Breast epithelium (tissue), 4 donors: ENCODE results near the gene IL1RN. TPM values are rescaled to one million over a fixed set of nuclear protein-coding genes. Genes with fewer than 3 reads are reported as not detected.
A peak's percentile ranks its signal among the peaks of the same experiment; 100 is the strongest.

Experiments used
- DNase-seq, 2 donors: peaks; one replicate each; pipeline ENCODE4 v3.0.0-alpha.2; 2019; ENCODE audit warnings: low spot score in 2 of 2
- H3K27ac ChIP-seq, 2 donors: fragments of 200-600 bp; sonication (generic) in 1 of 2; one replicate each; pipeline ENCODE4 v1.5.1; 2016 to 2019; ENCODE audit warnings: mild to moderate bottlenecking in 1 of 2
- H3K27me3 ChIP-seq, 2 donors: fragments of 200-600 bp; sonication (generic) in 1 of 2; one replicate each; pipeline versions ENCODE4 v1.5.1 to v1.6.0; 2017 to 2019; ENCODE audit warnings: control low read depth in 1 of 2, mild to moderate bottlenecking in 1 of 2
- H3K36me3 ChIP-seq: fragments of 200-600 bp; one replicate; pipeline ENCODE4 v1.5.1; 2019
- H3K4me1 ChIP-seq, 2 donors: fragments of 200-600 bp; sonication (generic); one replicate each; pipeline ENCODE4 v1.5.1; 2016 to 2019; ENCODE audit warnings: control low read depth in 1 of 2
- H3K4me3 ChIP-seq, 3 donors: fragments of 200-600 bp; sonication (generic); 1 replicate in 2 of 3; 2 replicates in 1 of 3; pipeline ENCODE4 v1.5.1; 2016 to 2019; ENCODE audit warnings: mild to moderate bottlenecking in 3 of 3, moderate library complexity in 2 of 3
- H3K9me3 ChIP-seq, 2 donors: fragments of 200-600 bp; sonication (generic) in 1 of 2; one replicate each; pipeline ENCODE4 v1.5.1; 2016 to 2019; ENCODE audit warnings: control low read depth in 1 of 2
- CTCF ChIP-seq, 3 donors: fragments of 450-650 bp; IDR thresholded peaks; one replicate each; pipeline ENCODE4 v1.5.1; 2016 to 2017; ENCODE audit warnings: antibody characterized with exemption in 3 of 3, mild to moderate bottlenecking in 3 of 3, moderate library complexity in 3 of 3
- POLR2A ChIP-seq: fragments of 450-650 bp; IDR thresholded peaks from one replicate; pipeline ENCODE4 v1.6.1; 2016; ENCODE audit warnings: antibody characterized with exemption, mild to moderate bottlenecking, moderate library complexity
- POLR2AphosphoS5 ChIP-seq, 3 donors: sonication (generic); formaldehyde crosslinking; IDR thresholded peaks; one replicate each; pipeline ENCODE4 v1.6.1; 2017; ENCODE audit warnings: antibody characterized with exemption in 3 of 3
- intact Hi-C: fragments of 100-400 bp; cut with DNase I; formaldehyde crosslinking; loops from one replicate; pipeline ENCODE4 v1.15.1; 2023; ENCODE audit warnings: low total_unique reads
- total RNA-seq, 3 donors: library from RNA; depleted of rRNA; stranded (reverse); fragments of >200 nt; gene quantifications; one replicate each; pipeline ENCODE4 v1.1.0, GENCODE V29; 2016

Gene IL1RN
- total RNA-seq, 3 donors from 2014 or later, result 0.66 to 3.8 (median 1.6) TPM

GRCh38 chr2:113135317-113135716 is 7.9 kb downstream of the IL1RN start:
- H3K4me1 ChIP-seq, result no peaks in the 10 kb centered on the region
- TF ChIP-seq POLR2AphosphoS5 (IDR thresholded peaks at IDR 0.05), result no peak
- TF ChIP-seq POLR2A, result no peak
- TF ChIP-seq CTCF (IDR thresholded peaks at IDR 0.05), result no peak
- H3K4me3 ChIP-seq, result no peak overlapping the region
- intact Hi-C loops, result no loop called here
- H3K27ac ChIP-seq, result no peak overlapping the region
- no peaks in the 10 kb centered on the region for H3K27me3 ChIP-seq
- no peaks in the 10 kb centered on the region for H3K9me3 ChIP-seq
- no peak for DNase-seq
- H3K36me3 ChIP-seq, result no peaks in the 10 kb centered on the region

DNA sequence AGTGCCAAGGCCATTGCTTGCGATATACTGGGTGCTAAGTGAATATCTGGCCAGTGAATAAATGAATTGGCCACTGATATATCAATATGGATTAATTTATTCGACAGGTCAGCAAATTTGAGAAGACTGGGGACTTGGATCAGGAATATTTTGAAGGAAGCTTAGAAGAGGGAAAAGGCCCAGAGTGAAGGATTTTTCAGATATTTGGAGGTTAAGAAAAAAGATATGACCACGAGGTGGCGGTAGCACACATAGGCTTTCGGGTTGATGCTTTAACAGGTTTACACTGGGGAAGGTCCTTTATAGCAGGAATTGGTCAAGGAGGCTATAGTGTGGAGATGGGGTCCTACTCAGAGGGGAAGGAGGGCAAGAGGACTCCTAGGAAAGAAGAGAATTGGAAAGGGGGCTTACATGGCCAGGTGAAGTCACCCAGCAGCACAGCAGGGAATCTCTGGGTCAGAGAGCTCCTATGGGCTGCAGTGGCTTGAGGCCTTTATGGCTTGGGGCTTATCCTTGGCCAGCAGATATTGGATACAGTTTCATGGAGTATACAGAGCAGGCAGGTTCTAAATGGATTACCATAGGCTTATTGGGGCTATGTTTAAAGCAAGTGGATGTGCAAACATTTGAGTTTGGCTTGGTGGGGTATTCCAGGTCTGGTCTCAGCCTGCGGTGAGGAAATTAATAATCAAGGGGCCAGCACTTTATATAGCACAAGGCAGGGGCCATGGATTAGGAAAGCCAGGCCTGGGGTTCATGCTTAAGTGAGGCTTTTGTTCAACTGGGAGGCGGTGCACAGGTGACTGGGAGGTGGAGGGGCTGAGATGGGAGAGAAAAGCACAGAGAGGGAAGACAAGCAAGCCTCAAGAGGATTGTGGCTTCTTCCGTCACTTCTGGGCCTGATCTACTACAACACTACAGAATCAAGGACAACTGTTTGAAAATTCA is 9.7 kb downstream of the IL1RN start:
- intact Hi-C loops, result no loop called here

GRCh38 chr2:113137827-113138226 is 10.4 kb downstream of the IL1RN start:
- no peak overlapping the region for H3K4me3 ChIP-seq
- DNase-seq, result no peak
- no peaks in the 10 kb centered on the region for H3K36me3 ChIP-seq
- intact Hi-C loops, result no loop called here
- no peaks in the 10 kb centered on the region for H3K27me3 ChIP-seq
- no peak for TF ChIP-seq POLR2A
- H3K9me3 ChIP-seq, result no peaks in the 10 kb centered on the region
- H3K4me1 ChIP-seq, result no peaks in the 10 kb centered on the region
- no peak overlapping the region for H3K27ac ChIP-seq

More for the DNA sequence above, 9.7 kb downstream of the IL1RN start:
- no peaks in the 10 kb centered on the region for H3K4me1 ChIP-seq
- H3K4me3 ChIP-seq, result no peak overlapping the region
- H3K9me3 ChIP-seq, result no peaks in the 10 kb centered on the region
- TF ChIP-seq POLR2A (no peak), CTCF (IDR thresholded peaks at IDR 0.05) (peak; percentile 13 to 54 (median 46))
- no peak overlapping the region for H3K27ac ChIP-seq
- no peak for DNase-seq
- no peaks in the 10 kb centered on the region for H3K27me3 ChIP-seq
- H3K36me3 ChIP-seq, result no peaks in the 10 kb centered on the region

DNA sequence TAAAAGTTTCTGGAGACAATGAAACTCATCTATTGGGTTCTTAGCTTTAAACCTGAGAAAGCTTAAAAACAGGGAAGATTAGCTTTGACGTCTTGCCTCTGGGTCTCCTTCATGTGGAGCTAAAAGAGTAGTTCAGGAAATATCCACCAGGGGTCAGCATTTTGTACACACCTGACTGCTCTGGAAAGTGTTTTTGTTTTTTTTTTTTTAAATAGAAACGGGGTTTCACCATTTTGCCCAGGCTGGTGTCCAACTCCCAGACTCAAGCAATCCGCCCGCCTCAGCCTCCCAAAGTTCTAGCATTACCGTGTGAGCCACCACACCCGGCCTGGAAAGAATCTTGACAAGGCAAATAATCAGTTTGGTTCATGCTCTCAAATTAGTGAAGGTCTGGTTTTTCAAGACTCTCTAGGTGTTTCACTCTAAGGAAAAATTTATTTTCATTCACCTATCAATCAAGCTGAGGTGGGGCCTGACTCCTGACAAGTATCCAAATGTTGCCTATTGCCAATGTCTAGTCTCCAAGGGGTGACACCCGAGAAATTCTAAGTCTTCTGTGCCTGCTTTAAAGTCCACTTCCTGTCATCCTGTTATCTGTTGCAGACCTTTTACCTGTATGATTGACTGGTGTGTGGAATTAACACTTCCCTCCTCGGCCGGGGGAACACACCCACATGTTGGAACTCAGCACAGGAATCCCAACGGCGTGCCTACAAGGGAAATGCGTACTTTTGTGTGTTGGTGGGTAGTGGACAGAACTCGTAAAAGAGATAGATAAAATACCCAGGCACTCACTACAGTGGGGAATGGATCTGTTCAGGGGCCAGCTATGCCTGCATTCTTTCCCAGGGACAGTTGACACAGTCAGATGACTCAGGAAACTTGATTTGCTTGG is 11.3 kb downstream of the IL1RN start:
- no peak overlapping the region for H3K4me3 ChIP-seq
- H3K36me3 ChIP-seq, result no peaks in the 10 kb centered on the region
- intact Hi-C loops, result no loop called here
- H3K27me3 ChIP-seq, result no peaks in the 10 kb centered on the region
- no peak for DNase-seq
- TF ChIP-seq POLR2A (no peak), POLR2AphosphoS5 (IDR thresholded peaks at IDR 0.05) (no peak), CTCF (IDR thresholded peaks at IDR 0.05) (peak; percentile 71 to 82 (median 75))
- H3K9me3 ChIP-seq, result no peaks in the 10 kb centered on the region
- no peak overlapping the region for H3K27ac ChIP-seq
- no peaks in the 10 kb centered on the region for H3K4me1 ChIP-seq

GRCh38 chr2:113141451-113141850 is 14.1 kb downstream of the IL1RN start:
- DNase-seq, result no peak
- Histone ChIP-seq H3K27me3 (no peaks in the 10 kb centered on the region), H3K27ac (no peak overlapping the region), H3K4me1 (no peaks in the 10 kb centered on the region), H3K36me3 (no peaks in the 10 kb centered on the region), H3K9me3 (no peaks in the 10 kb centered on the region), H3K4me3 (no peak overlapping the region)
- TF ChIP-seq CTCF (IDR thresholded peaks at IDR 0.05) (no peak), POLR2AphosphoS5 (IDR thresholded peaks at IDR 0.05) (no peak), POLR2A (no peak)
- intact Hi-C loops, result no loop called here
